NCI-H1930 (cell line): ENCODE results near the gene IBTK.
"Not testable (repeated sequence)": the region's sequence is repeated elsewhere in the genome, so short reads cannot be mapped to it uniquely, and the experiment has no call there.

Source experiments
- DNase-seq, 2 experiments: peaks; one replicate each; lab custom pipeline; 2025; lab: John Stamatoyannopoulos, UW

IBTK gene

DNA sequence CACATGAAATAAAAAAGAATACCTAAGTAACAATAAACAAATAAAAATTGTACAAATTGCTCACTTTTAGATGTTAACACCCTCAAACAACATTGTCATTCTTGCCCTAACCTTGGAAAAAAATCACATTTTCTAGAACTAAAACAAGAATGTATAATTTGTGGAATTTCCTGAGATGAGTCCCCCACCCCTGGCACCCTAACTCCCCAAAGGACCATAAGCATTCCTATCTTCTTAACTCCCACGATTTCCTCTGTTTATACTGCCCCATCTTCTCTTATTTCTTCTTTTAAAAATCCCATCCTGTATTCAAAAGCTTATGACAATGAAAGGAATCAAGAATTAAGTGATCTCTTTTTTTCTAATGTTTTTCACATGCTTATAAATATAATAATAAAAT lies 70.9 kb downstream of the IBTK start:
- DNase-seq: no peak

- DNase-seq: no peak
Observed at GRCh38 chr6:82172594-82172993, 75.0 kb downstream of the IBTK start.

- DNase-seq: no peak
Observed at GRCh38 chr6:82169138-82169876, 78.2 kb downstream of the IBTK start.

GRCh38 chr6:82166493-82166892 lies 81.1 kb downstream of the IBTK start:
- DNase-seq: no peak

- DNase-seq: no peak
Observed at GRCh38 chr6:82160255-82160990, 87.1 kb downstream of the IBTK start.

GRCh38 chr6:82152786-82153185 lies 94.8 kb downstream of the IBTK start:
- DNase-seq: not testable (repeated sequence)

DNA sequence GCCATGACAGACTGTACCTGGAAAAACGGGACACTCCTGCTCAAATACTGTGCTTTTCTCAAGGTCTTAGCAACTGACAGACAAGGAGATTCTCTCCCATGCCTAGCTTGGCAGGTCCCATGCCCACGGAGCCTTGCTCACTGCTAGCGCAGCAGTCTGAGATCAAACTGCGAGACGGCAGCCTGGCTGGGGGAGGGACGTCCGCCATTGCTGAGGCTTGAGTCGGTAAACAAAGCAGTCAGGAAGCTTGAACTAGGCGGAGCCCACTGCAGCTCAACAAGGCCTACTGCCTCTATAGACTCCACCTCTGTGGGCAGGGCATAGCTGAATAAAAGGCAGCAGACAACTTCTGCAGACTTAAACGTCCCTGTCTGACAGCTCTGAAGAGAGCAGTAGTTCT lies 96.4 kb downstream of the IBTK start:
- not testable (repeated sequence) for DNase-seq

DNA sequence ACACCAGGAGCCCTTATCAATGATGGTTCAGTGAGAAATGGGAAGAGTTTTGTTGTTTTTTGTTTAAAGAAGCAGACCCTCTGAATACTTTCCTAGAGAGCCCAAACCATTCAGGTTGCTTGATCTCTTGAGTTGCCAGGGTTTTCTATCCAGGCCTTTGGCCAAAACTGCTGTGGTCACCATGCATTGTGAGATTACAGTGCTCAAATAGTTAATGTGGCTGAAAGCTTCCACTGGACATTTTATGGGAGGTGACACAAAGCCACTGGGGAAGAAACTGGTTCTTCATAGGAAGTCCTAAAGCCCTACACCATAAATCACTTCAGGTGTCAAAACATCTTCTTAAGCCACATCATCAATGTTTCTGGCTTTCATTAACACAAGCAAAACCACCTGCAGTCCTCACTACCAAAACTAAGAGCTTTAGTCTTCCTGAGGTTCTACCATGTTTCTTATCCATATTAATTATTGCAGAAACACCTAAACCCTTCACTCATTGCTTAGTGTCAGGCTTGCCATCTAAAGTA lies 101.6 kb downstream of the IBTK start:
- DNase-seq: no peak

DNA sequence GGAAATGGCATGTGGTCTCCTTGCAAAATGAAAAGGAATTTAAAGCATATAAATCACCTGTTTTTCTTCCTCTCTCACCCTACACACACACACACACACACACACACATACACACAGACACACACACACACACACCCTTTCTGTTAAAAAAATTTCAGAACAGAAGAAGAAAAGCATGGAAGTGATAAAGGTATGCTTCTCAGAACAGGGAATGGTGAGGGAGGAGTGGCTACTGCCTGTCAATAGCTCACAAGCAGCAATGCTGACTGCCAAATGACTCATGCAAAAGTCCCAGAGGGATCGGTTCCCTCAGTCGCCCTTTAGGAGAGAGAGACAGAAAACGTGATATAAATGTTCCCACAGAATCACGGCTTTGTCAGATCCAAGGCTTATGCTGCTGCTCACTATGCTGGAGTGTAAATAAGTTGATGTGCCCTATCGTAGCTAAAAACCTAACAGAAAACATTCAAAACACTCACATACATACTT lies 102.6 kb downstream of the IBTK start:
- no peak for DNase-seq

- DNase-seq: no peak
Observed at GRCh38 chr6:82144007-82144851, 103.3 kb downstream of the IBTK start.

DNA sequence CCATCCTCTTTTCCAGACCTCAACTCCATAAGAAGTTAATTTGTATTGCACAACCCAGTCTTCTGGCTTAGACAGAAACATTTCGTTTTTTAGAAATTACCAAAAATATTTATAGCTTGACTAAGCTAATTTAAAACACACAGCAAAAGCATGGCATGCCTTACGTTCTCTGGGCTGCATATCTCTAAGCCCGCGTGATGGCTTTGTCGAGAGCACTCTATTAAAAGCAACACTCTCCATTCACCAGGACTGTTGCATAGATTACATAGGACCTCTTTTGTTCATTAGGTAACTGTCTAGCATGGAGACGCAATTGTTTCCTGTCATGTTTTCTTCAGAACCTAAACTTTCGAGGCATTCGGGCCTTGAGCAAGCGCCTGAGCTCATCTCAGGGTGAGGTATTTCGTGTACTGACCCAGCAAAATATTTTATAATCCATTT lies 104.5 kb downstream of the IBTK start:
- no peak for DNase-seq

- DNase-seq: no peak
Observed at GRCh38 chr6:82142524-82142923, 105.0 kb downstream of the IBTK start.

GRCh38 chr6:82138075-82138791 lies 109.3 kb downstream of the IBTK start:
- DNase-seq: no peak

GRCh38 chr6:82131441-82131840 lies 116.1 kb downstream of the IBTK start:
- no peak for DNase-seq

DNA sequence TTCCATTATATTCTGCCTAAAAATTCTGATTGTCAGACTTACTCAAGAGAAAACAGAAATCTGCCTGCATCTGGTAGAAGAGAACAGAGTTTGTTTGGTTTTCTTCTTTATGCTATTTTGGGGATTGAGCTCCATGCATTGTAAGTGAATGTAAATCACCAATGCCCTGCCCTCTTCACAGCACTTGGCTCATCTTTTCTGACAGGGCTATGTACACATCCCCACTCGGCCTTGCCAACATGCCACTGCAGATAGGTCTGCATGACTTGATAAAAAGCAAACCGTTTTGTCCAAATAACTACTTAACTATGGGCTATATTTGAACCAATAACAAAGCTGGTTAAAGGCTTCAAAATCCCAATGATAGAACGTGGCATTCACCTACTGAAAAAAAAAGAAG lies 117.7 kb downstream of the IBTK start:
- no peak for DNase-seq

GRCh38 chr6:82128973-82129372 lies 118.6 kb downstream of the IBTK start:
- DNase-seq: not testable (repeated sequence)

GRCh38 chr6:82123632-82124031 lies 123.9 kb downstream of the IBTK start:
- DNase-seq: no peak
